A673 (cell line): ENCODE data around the gene SLC12A2.

ENCODE experiments used
- EZH2 ChIP-seq: fragments of 200-600 bp; sonication (generic); IDR thresholded peaks from 2 replicates; pipeline ENCODE4 v1.6.1; 2017; ENCODE audit warnings: borderline replicate concordance, low read depth, mild to moderate bottlenecking, mixed read lengths, antibody characterized with exemption, low read length; ENCODE audit not compliant: poor library complexity, severe bottlenecking
- TF ChIP-seq, protein P1 (sequence below): fragments of 300-800, 200-600 bp; sonication (generic); conservative IDR thresholded peaks from 2 replicates; pipeline ENCODE4 v1.5.1; 2017; ENCODE audit warnings: low read depth, mild to moderate bottlenecking, antibody characterized with exemption, low read length, moderate library complexity, mixed read lengths

DNA sequence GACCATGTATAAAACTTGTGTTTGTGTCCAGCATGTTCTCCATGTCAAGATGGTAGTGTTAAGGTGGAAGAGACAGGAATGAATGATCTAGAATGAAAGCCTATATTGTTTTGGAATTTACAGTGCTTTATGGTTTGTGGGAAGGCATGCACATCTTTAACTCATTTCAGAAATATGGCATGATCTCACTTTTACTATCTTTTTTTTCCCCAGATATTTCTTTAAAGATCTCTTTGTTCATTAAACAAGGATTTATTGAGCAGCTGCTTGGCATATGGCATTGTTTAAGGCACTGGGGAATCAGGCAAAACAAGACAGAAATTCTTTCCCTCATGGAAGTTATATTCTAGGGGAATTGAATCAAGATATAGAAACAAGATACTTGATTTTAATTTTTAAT is 51.7 kb downstream of the SLC12A2 start:
- TF ChIP-seq, protein P1, sequence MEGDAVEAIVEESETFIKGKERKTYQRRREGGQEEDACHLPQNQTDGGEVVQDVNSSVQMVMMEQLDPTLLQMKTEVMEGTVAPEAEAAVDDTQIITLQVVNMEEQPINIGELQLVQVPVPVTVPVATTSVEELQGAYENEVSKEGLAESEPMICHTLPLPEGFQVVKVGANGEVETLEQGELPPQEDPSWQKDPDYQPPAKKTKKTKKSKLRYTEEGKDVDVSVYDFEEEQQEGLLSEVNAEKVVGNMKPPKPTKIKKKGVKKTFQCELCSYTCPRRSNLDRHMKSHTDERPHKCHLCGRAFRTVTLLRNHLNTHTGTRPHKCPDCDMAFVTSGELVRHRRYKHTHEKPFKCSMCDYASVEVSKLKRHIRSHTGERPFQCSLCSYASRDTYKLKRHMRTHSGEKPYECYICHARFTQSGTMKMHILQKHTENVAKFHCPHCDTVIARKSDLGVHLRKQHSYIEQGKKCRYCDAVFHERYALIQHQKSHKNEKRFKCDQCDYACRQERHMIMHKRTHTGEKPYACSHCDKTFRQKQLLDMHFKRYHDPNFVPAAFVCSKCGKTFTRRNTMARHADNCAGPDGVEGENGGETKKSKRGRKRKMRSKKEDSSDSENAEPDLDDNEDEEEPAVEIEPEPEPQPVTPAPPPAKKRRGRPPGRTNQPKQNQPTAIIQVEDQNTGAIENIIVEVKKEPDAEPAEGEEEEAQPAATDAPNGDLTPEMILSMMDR, result no peak
- TF ChIP-seq EZH2, result no peak
